ENCODE data around the gene ENDOD1. TPM values are rescaled to one million over a fixed set of nuclear protein-coding genes. Genes with fewer than 3 reads are reported as not detected.

The ENDOD1 gene
- polyA plus RNA-seq, 2 of the 4 experiments (the other 2 are of a cell fraction) = 8.3 to 8.8 TPM

- CTCF ChIA-PET = interaction anchor here (1.1 kb wide), 1 partner anchor 64 kb away, joined by 3 read pairs; no protein-coding TSS in a partner anchor
- no peak overlapping the region for H3K4me2 ChIP-seq
Observed at GRCh38 chr11:95132956-95133355, 43.3 kb downstream of the ENDOD1 start.

GRCh38 chr11:95134491-95134890 is 44.8 kb downstream of the ENDOD1 start:
- POLR2A ChIA-PET = no interaction called here
- Histone ChIP-seq H3K9me3 (no peaks in the 10 kb centered on the region), H3K27ac (no peak overlapping the region; a peak in 1 of 6 replicates), H3K4me1 (peaks cover 3% of the 10 kb centered on the region; the same call in 1 of the 3 replicates), H3K4me2 (no peak overlapping the region), H3K4me3 (no peak overlapping the region)
- FAIRE-seq (no peak), DNase-seq (ENCODE audit: low read depth in 1 of 2, low spot score in 1 of 2) (peak in 1 of 2 experiments; percentile 30), ATAC-seq (peak; percentile 64 to 68; a peak in 5 of 6 replicates)
- peak; percentile 56 for TF ChIP-seq MAFK (IDR thresholded peaks at IDR 0.05; ENCODE audit: partially characterized antibody)
- TF ChIP-seq RFX5 (IDR thresholded peaks at IDR 0.05) = no peak
- 42% methylated on average over 5 of the region's 5 CpGs for WGBS (ENCODE audit: missing lambda C conversion rate)
- CTCF ChIA-PET = no interaction called here

More at GRCh38 chr11:95132956-95133355, 43.3 kb downstream of the ENDOD1 start:
- FAIRE-seq (no peak), DNase-seq (ENCODE audit: low read depth in 1 of 2, low spot score in 1 of 2) (no peak), ATAC-seq (no peak)
- H3K27ac ChIP-seq = no peak overlapping the region
- TF ChIP-seq MYC (IDR thresholded peaks at IDR 0.05; ENCODE audit: borderline replicate concordance, low read length) (no peak), FOSL2 (IDR thresholded peaks at IDR 0.05) (no peak), FOSL2 (CRISPR knock-in tag; IDR thresholded peaks at IDR 0.05) (no peak), HOXB5 (CRISPR knock-in tag; IDR thresholded peaks at IDR 0.05) (no peak), SMC3 (IDR thresholded peaks at IDR 0.05) (no peak), ZC3H11A (IDR thresholded peaks at IDR 0.05) (no peak), FOXS1 (CRISPR knock-in tag; IDR thresholded peaks at IDR 0.05) (no peak), PHF8 (IDR thresholded peaks at IDR 0.05; ENCODE audit: borderline replicate concordance, low read depth) (no peak), CHD2 (IDR thresholded peaks at IDR 0.05; ENCODE audit: low read length, partially characterized antibody) (no peak), RNF2 (IDR thresholded peaks at IDR 0.05; ENCODE audit: borderline replicate concordance, low read depth) (no peak), HDAC2 (IDR thresholded peaks at IDR 0.05) (no peak), BHLHE40 (IDR thresholded peaks at IDR 0.05; ENCODE audit: low read depth, low read length) (no peak), BCL3 (IDR thresholded peaks at IDR 0.05) (no peak), ELK1 (IDR thresholded peaks at IDR 0.05; ENCODE audit: low read depth, low read length) (no peak), RARB (CRISPR knock-in tag; IDR thresholded peaks at IDR 0.05) (no peak), NPAS2 (CRISPR knock-in tag; IDR thresholded peaks at IDR 0.05; ENCODE audit: borderline replicate concordance) (no peak), NFE2L2 (conservative IDR thresholded peaks at IDR 0.05; ENCODE audit: low read length) (no peak)
- POLR2A ChIA-PET = no interaction called here
- no peaks in the 10 kb centered on the region for H3K9me3 ChIP-seq
- H3K4me1 ChIP-seq = peaks cover 3% of the 10 kb centered on the region; the same call in 1 of the 3 replicates
- 59% methylated on average over 2 of the region's 2 CpGs for WGBS (ENCODE audit: missing lambda C conversion rate)
- no peak overlapping the region for H3K4me3 ChIP-seq

- Histone ChIP-seq H3K27ac (no peak overlapping the region), H3K4me1 (peaks cover 3% of the 10 kb centered on the region; the same call in 1 of the 3 replicates), H3K4me3 (no peak overlapping the region), H3K9me3 (no peaks in the 10 kb centered on the region), H3K4me2 (no peak overlapping the region)
- DNase-seq (ENCODE audit: low read depth in 1 of 2, low spot score in 1 of 2) (no peak), ATAC-seq (no peak), FAIRE-seq (no peak)
- 93% methylated on average over 4 of the region's 6 CpGs for WGBS (ENCODE audit: missing lambda C conversion rate)
- POLR2A ChIA-PET = no interaction called here
- CTCF ChIA-PET = no interaction called here
- TF ChIP-seq TFCP2L1 (CRISPR knock-in tag; IDR thresholded peaks at IDR 0.05) (no peak), EHF (CRISPR knock-in tag; IDR thresholded peaks at IDR 0.05) (no peak), CBX8 (IDR thresholded peaks at IDR 0.05) (no peak), NR3C1 (IDR thresholded peaks at IDR 0.05) (no peak), ZSCAN20 (CRISPR knock-in tag; IDR thresholded peaks at IDR 0.05) (no peak), RCOR1 (IDR thresholded peaks at IDR 0.05; ENCODE audit: low read depth, low read length) (no peak), HOXB13 (CRISPR knock-in tag; IDR thresholded peaks at IDR 0.05; ENCODE audit: low read depth) (no peak), RAD21 (conservative IDR thresholded peaks at IDR 0.05 in 1 of 2, IDR thresholded peaks at IDR 0.05 in 1 of 2) (no peak), JUNB (IDR thresholded peaks at IDR 0.05) (no peak), REST (IDR thresholded peaks at IDR 0.05) (no peak), EHMT2 (IDR thresholded peaks at IDR 0.05; ENCODE audit: low read depth) (no peak), POLR2AphosphoS2 (conservative IDR thresholded peaks at IDR 0.05; ENCODE audit: low read length) (no peak), CHD2 (IDR thresholded peaks at IDR 0.05; ENCODE audit: low read length, partially characterized antibody) (no peak), KDM1A (IDR thresholded peaks at IDR 0.05; ENCODE audit: low read depth) (no peak), MYC (IDR thresholded peaks at IDR 0.05; ENCODE audit: borderline replicate concordance, low read length) (no peak), HEYL (CRISPR knock-in tag; IDR thresholded peaks at IDR 0.05) (no peak), HDAC2 (IDR thresholded peaks at IDR 0.05) (no peak)
Observed at GRCh38 chr11:95135155-95135554, 45.5 kb downstream of the ENDOD1 start.

Measured in A549 (cell line).